SK-N-SH treated with all-trans-retinoic acid at 6 μM for 48 hours (cell line): ENCODE data around the gene SCN7A.
A peak's percentile ranks its signal among the peaks of the same experiment; 100 is the strongest.

Experiments used
- ATAC-seq: fragments of 200-7000 bp; cut with Tn5 transposase; 3 replicates; pipeline ENCODE4 v1.9.1; 2020; ENCODE audit warnings: mild to moderate bottlenecking, moderate library complexity
- ARNTL ChIP-seq: fragments of 450-650 bp; formaldehyde crosslinking; IDR thresholded peaks from 2 replicates; pipeline ENCODE4 v1.5.0; 2020; ENCODE audit warnings: low read depth, mild to moderate bottlenecking, moderate library complexity, borderline replicate concordance
- BACH2 ChIP-seq: fragments of 250-450 bp; sonication (Bioruptor Pico); IDR thresholded peaks from 2 replicates; pipeline ENCODE4 v1.9.0; 2021; ENCODE audit warnings: mild to moderate bottlenecking, borderline replicate concordance
- CSDC2 ChIP-seq: fragments of 250-450 bp; sonication (Bioruptor Pico); IDR thresholded peaks from 2 replicates; pipeline ENCODE4 v1.5.0; 2020; ENCODE audit warnings: mild to moderate bottlenecking, moderate library complexity
- CSRNP3 ChIP-seq: fragments of 250-450 bp; sonication (Bioruptor Pico); IDR thresholded peaks from 2 replicates; pipeline ENCODE4 v1.5.1; 2021; ENCODE audit warnings: mild to moderate bottlenecking, moderate library complexity
- ESRRG ChIP-seq: fragments of 250-450 bp; sonication (Bioruptor Pico); IDR thresholded peaks from 2 replicates; pipeline ENCODE4 v1.6.1; 2021; ENCODE audit warnings: mild to moderate bottlenecking
- GLIS3 ChIP-seq: fragments of 250-450 bp; sonication (Bioruptor Pico); IDR thresholded peaks from 2 replicates; pipeline ENCODE4 v1.5.0; 2020; ENCODE audit warnings: mild to moderate bottlenecking, moderate library complexity
- ISL1 ChIP-seq: fragments of 250-450 bp; sonication (Bioruptor Pico); IDR thresholded peaks from 2 replicates; pipeline ENCODE4 v2.1.2; 2022; ENCODE audit warnings: mild to moderate bottlenecking, moderate library complexity
- OSR1 ChIP-seq: fragments of 250-450 bp; sonication (Bioruptor Pico); IDR thresholded peaks from 2 replicates; pipeline ENCODE4 v1.8.0; 2022; ENCODE audit warnings: moderate library complexity, mild to moderate bottlenecking, inconsistent platforms
- POU6F1 ChIP-seq: fragments of 250-450 bp; sonication (Bioruptor Pico); IDR thresholded peaks from 2 replicates; pipeline ENCODE4 v1.8.0; 2021; ENCODE audit warnings: low read depth, mild to moderate bottlenecking, moderate library complexity, borderline replicate concordance
- PPARA ChIP-seq: fragments of 250-450 bp; sonication (Bioruptor Pico); IDR thresholded peaks from 2 replicates; pipeline ENCODE4 v1.5.0; 2020; ENCODE audit warnings: mild to moderate bottlenecking, borderline replicate concordance
- RARB ChIP-seq: fragments of 250-450 bp; sonication (Bioruptor Pico); IDR thresholded peaks from 2 replicates; pipeline ENCODE4 v1.8.0; 2021; ENCODE audit warnings: mild to moderate bottlenecking, moderate library complexity
- SNAI2 ChIP-seq: fragments of 250-450 bp; sonication (Bioruptor Pico); IDR thresholded peaks from 2 replicates; pipeline ENCODE4 v1.5.0; 2020; ENCODE audit warnings: mild to moderate bottlenecking, moderate library complexity
- TCF4 ChIP-seq: fragments of 250-450 bp; sonication (Bioruptor Pico); IDR thresholded peaks from 2 replicates; pipeline ENCODE4 v1.8.0; 2021; ENCODE audit warnings: mild to moderate bottlenecking, moderate library complexity, borderline replicate concordance
- TOX ChIP-seq: fragments of 250-450 bp; sonication (Bioruptor Pico); IDR thresholded peaks from 2 replicates; pipeline ENCODE4 v1.8.0; 2021; ENCODE audit warnings: mild to moderate bottlenecking, moderate library complexity, borderline replicate concordance
- TSHZ2 ChIP-seq: fragments of 250-450 bp; sonication (Bioruptor Pico); IDR thresholded peaks from 2 replicates; pipeline ENCODE4 v1.5.0; 2020; ENCODE audit warnings: mild to moderate bottlenecking, moderate library complexity
- ZC3H10 ChIP-seq: fragments of 250-450 bp; sonication (Bioruptor Pico); IDR thresholded peaks from 2 replicates; pipeline ENCODE4 v1.5.1; 2021; ENCODE audit warnings: mild to moderate bottlenecking, moderate library complexity
- ZFP3 ChIP-seq: fragments of 250-450 bp; sonication (Bioruptor Pico); IDR thresholded peaks from 2 replicates; pipeline ENCODE4 v1.5.0; 2020; ENCODE audit warnings: mild to moderate bottlenecking, moderate library complexity
- ZFP30 ChIP-seq: fragments of 450-650 bp; formaldehyde crosslinking; IDR thresholded peaks from 2 replicates; pipeline ENCODE4 v1.5.0; 2022; ENCODE audit warnings: mild to moderate bottlenecking, moderate library complexity
- ZNF565 ChIP-seq: fragments of 450-650 bp; formaldehyde crosslinking; conservative IDR thresholded peaks from 2 replicates; pipeline ENCODE4 v1.5.0; 2020; ENCODE audit warnings: low read depth, mild to moderate bottlenecking, moderate library complexity
- ZNF70 ChIP-seq: fragments of 450-650 bp; formaldehyde crosslinking; IDR thresholded peaks from 2 replicates; pipeline ENCODE4 v1.5.0; 2020; ENCODE audit warnings: mild to moderate bottlenecking, moderate library complexity
- ZNF8 ChIP-seq: fragments of 450-650 bp; formaldehyde crosslinking; IDR thresholded peaks from 2 replicates; pipeline ENCODE4 v1.5.0; 2020; ENCODE audit warnings: mild to moderate bottlenecking, moderate library complexity

SCN7A gene

GRCh38 chr2:166494140-166494624 is at the start of gene SCN7A:
SCN7A (minus strand) TSS chr2:166494249; CDS start chr2:166477696, 16,553 bp downstream.
- peak; percentile 94 for ATAC-seq
- no peak for TF ChIP-seq OSR1
- no peak for TF ChIP-seq ZFP30 (CRISPR knock-in tag)
- TF ChIP-seq ZNF8 (CRISPR knock-in tag) = no peak
- TF ChIP-seq TSHZ2 (CRISPR knock-in tag) = no peak
- TF ChIP-seq ZNF565 = no peak
- TF ChIP-seq POU6F1 (CRISPR knock-in tag) = no peak
- TF ChIP-seq ZFP3 (CRISPR knock-in tag) = no peak
- TF ChIP-seq BACH2 = no peak
- TF ChIP-seq ESRRG (CRISPR knock-in tag) = no peak
- no peak for TF ChIP-seq GLIS3
- no peak for TF ChIP-seq RARB (CRISPR knock-in tag)
- TF ChIP-seq CSRNP3 = no peak
- no peak for TF ChIP-seq PPARA (CRISPR knock-in tag)
- no peak for TF ChIP-seq CSDC2
- TF ChIP-seq TCF4 (CRISPR knock-in tag) = no peak
- TF ChIP-seq SNAI2 = no peak
- no peak for TF ChIP-seq ZC3H10 (CRISPR knock-in tag)
- no peak for TF ChIP-seq ZNF70 (CRISPR knock-in tag)
- TF ChIP-seq, all 23 proteins: peak for 0

- TF ChIP-seq ZFP3 (CRISPR knock-in tag) (no peak), ESRRG (CRISPR knock-in tag) (no peak), RARB (CRISPR knock-in tag) (no peak), ZFP30 (CRISPR knock-in tag) (no peak), ARNTL (no peak), ZNF70 (CRISPR knock-in tag) (no peak), TOX (CRISPR knock-in tag) (no peak), BACH2 (no peak), CSDC2 (no peak), ISL1 (CRISPR knock-in tag) (no peak), ZNF565 (no peak), OSR1 (no peak)
- peak; percentile 100 for ATAC-seq
Measured at GRCh38 chr2:166539340-166540162, 45.5 kb upstream of the SCN7A start.

- ATAC-seq = no peak
- TF ChIP-seq CSRNP3 (no peak), OSR1 (no peak), TSHZ2 (CRISPR knock-in tag) (no peak), ZFP30 (CRISPR knock-in tag) (no peak)
- TF ChIP-seq, all 23 proteins: peak for 0
Measured at GRCh38 chr2:166536111-166536510, 42.1 kb upstream of the SCN7A start.
